ENCODE measurements around the gene VPS72. TPM values are rescaled to one million over a fixed set of nuclear protein-coding genes. Genes with fewer than 3 reads are reported as not detected.
"Not testable (repeated sequence)": the region's sequence is repeated elsewhere in the genome, so short reads cannot be mapped to it uniquely, and the experiment has no call there.

VPS72 gene
- total RNA-seq, 1 donor from 2014 or later: 77.5 TPM

- H3K27me3 Mint-ChIP-seq (ENCODE audit: unreplicated experiment): no peaks in the 10 kb centered on the region
- TF ChIP-seq, protein P1, sequence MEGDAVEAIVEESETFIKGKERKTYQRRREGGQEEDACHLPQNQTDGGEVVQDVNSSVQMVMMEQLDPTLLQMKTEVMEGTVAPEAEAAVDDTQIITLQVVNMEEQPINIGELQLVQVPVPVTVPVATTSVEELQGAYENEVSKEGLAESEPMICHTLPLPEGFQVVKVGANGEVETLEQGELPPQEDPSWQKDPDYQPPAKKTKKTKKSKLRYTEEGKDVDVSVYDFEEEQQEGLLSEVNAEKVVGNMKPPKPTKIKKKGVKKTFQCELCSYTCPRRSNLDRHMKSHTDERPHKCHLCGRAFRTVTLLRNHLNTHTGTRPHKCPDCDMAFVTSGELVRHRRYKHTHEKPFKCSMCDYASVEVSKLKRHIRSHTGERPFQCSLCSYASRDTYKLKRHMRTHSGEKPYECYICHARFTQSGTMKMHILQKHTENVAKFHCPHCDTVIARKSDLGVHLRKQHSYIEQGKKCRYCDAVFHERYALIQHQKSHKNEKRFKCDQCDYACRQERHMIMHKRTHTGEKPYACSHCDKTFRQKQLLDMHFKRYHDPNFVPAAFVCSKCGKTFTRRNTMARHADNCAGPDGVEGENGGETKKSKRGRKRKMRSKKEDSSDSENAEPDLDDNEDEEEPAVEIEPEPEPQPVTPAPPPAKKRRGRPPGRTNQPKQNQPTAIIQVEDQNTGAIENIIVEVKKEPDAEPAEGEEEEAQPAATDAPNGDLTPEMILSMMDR (IDR thresholded peaks at IDR 0.05): no peak
- DNase-seq (ENCODE audit: extremely low spot score, unreplicated experiment): no peak
- H3K9me3 Mint-ChIP-seq (ENCODE audit: unreplicated experiment): no peaks in the 10 kb centered on the region
- H3K36me3 Mint-ChIP-seq (ENCODE audit: unreplicated experiment): peaks cover 4% of the 10 kb centered on the region
- H3K27ac Mint-ChIP-seq (ENCODE audit: unreplicated experiment): peak overlapping the region; percentile 100
- peaks cover 41% of the 10 kb centered on the region for H3K4me1 Mint-ChIP-seq (ENCODE audit: unreplicated experiment)
- H3K4me3 Mint-ChIP-seq (ENCODE audit: unreplicated experiment): peak overlapping the region; percentile 100
These were observed 10.0 kb upstream of the VPS72 start for GRCh38 chr1:151199873-151200581.

- Mint-ChIP-seq H3K27ac (ENCODE audit: unreplicated experiment) (peak within 1 kb of the TSS; percentile 100), H3K36me3 (ENCODE audit: unreplicated experiment) (no peaks in the 10 kb centered on the region), H3K27me3 (ENCODE audit: unreplicated experiment) (no peaks in the 10 kb centered on the region), H3K9me3 (ENCODE audit: unreplicated experiment) (no peaks in the 10 kb centered on the region), H3K4me1 (ENCODE audit: unreplicated experiment) (peaks cover 43% of the 10 kb centered on the region), H3K4me3 (ENCODE audit: unreplicated experiment) (peak within 1 kb of the TSS; percentile 100)
- peak; percentile 99 for DNase-seq (ENCODE audit: extremely low spot score, unreplicated experiment)
- TF ChIP-seq, protein P1 (IDR thresholded peaks at IDR 0.05): no peak
These were observed 8.5 kb upstream of the VPS72 start, which contains the start of gene PIP5K1A for GRCh38 chr1:151198254-151199127. PIP5K1A (plus strand) TSS chr1:151198552; CDS start chr1:151198997, 445 bp downstream.

DNA sequence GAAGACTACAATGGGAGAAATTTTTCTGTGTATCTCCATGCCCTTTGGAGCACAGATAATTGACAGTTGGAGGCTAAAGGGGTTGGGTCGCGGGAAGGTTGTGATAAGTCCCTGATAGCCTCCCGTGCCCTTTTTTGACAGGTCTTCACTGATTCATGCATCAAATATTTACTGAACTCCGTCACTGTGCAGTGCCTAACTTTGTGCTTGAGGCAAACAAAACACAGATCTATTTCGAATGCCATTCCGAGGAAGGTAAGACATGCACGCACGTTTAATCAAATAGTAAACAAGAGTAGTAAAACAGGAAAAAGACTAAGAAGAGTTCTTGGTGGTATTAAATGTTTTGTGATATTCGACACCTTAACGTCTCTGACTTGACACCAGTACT is 7.9 kb upstream of the VPS72 start:
- no peaks in the 10 kb centered on the region for H3K36me3 Mint-ChIP-seq (ENCODE audit: unreplicated experiment)
- no peaks in the 10 kb centered on the region for H3K9me3 Mint-ChIP-seq (ENCODE audit: unreplicated experiment)
- no peaks in the 10 kb centered on the region for H3K27me3 Mint-ChIP-seq (ENCODE audit: unreplicated experiment)
- TF ChIP-seq, protein P1 (IDR thresholded peaks at IDR 0.05): no peak
- H3K4me3 Mint-ChIP-seq (ENCODE audit: unreplicated experiment): peak overlapping the region; percentile 100
- no peak for DNase-seq (ENCODE audit: extremely low spot score, unreplicated experiment)
- H3K4me1 Mint-ChIP-seq (ENCODE audit: unreplicated experiment): peaks cover 43% of the 10 kb centered on the region
- peak overlapping the region; percentile 100 for H3K27ac Mint-ChIP-seq (ENCODE audit: unreplicated experiment)

DNA sequence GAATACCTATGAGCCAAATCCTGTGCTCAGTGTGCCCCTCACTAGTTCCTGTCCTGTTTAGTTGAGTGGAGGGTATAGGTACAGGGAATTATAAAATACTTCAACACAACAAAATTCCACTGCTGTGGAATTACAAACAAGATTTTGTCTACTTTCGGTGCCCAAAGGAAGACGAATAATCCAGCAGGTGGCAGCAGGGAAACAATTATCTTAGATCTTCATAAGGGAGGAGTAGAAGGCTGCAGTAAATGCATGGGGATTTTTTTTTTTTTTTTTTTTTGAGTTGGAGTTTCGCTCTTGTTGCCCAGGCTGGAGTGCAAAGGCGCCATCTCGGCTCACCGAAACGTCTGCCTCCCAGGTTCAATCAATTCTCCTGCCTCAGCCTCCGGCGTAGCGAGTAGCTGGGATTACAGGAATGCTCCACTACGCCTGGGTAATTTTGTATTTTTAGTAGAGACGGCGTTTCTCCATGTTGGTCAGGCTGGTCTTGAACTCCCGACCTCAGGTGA is 6.3 kb upstream of the VPS72 start:
- Mint-ChIP-seq H3K4me1 (ENCODE audit: unreplicated experiment) (peaks cover 34% of the 10 kb centered on the region), H3K27ac (ENCODE audit: unreplicated experiment) (peak overlapping the region; percentile 84), H3K27me3 (ENCODE audit: unreplicated experiment) (no peaks in the 10 kb centered on the region), H3K36me3 (ENCODE audit: unreplicated experiment) (no peaks in the 10 kb centered on the region), H3K4me3 (ENCODE audit: unreplicated experiment) (peak overlapping the region; percentile 56), H3K9me3 (ENCODE audit: unreplicated experiment) (no peaks in the 10 kb centered on the region)
- no peak for DNase-seq (ENCODE audit: extremely low spot score, unreplicated experiment)
- TF ChIP-seq, protein P1 (IDR thresholded peaks at IDR 0.05): peak; percentile 67

DNA sequence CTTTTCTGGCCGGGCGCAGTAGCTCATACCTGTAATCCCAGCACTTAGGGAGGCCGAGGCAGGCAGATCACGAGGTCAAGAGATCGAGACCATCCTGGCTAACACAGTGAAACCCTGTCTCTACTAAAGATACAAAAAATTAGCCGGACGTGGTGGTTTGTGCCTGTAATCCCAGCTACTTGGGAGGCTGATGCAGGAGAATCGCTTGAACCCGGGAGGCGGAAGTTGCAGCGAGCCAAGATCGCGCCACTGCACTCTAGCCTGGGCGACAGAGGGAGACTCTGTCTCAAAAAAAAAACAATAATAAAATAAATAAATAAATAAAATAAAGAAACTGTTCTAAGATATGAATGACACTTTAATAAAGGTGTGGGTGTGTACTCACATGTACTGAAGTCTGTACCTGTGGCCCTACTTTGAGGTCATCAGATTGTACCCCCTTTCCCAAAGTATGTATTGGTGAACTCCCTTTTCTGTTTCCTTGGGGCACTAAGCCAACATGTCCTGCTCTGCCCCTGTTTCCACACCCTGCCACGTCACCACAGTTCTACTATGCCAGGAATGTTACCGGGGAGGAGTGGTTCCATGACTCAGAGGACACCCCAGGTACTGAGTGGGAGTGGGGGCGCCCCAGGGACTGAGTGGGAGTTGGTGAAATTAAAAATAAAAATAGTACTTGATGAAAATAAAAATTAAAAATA is 5.0 kb upstream of the VPS72 start:
- not testable (repeated sequence) for H3K4me3 Mint-ChIP-seq (ENCODE audit: unreplicated experiment); H3K27me3 Mint-ChIP-seq (ENCODE audit: unreplicated experiment); H3K36me3 Mint-ChIP-seq (ENCODE audit: unreplicated experiment); DNase-seq (ENCODE audit: extremely low spot score, unreplicated experiment); H3K9me3 Mint-ChIP-seq (ENCODE audit: unreplicated experiment)
- peak overlapping the region; percentile 84 for H3K27ac Mint-ChIP-seq (ENCODE audit: unreplicated experiment)
- peaks cover 31% of the 10 kb centered on the region for H3K4me1 Mint-ChIP-seq (ENCODE audit: unreplicated experiment)
